GM10248 (cell line): Measurements from ENCODE around the gene PPFIA1.
"Not testable (repeated sequence)": the region's sequence is repeated elsewhere in the genome, so short reads cannot be mapped to it uniquely, and the experiment has no call there.

Source experiments
- CTCF ChIA-PET: fragments of 300-600 bp; sonication (Branson Sonifier 250); formaldehyde crosslinking; extraction: SDS; loops from one replicate; lab custom pipeline; 2021; ENCODE audit warnings: antibody characterized with exemption; lab: Yijun Ruan, JAX
- POLR2A ChIA-PET: fragments of 350-650 bp; sonication (Branson Sonifier 250); formaldehyde crosslinking; extraction: SDS; loops from one replicate; lab custom pipeline; 2020; ENCODE audit warnings: antibody characterized with exemption; lab: Yijun Ruan, JAX
- DNase-seq: peaks from one replicate; pipeline ENCODE4 v3.0.0; 2012; ENCODE audit errors: extremely low spot score
- TF ChIP-seq, protein P1 (sequence below): IDR thresholded peaks from 2 replicates; pipeline ENCODE4 v1.5.1; 2012; ENCODE audit warnings: mild to moderate bottlenecking, low read depth; ENCODE audit errors: extremely low read depth, missing control alignments, control extremely low read depth

Gene PPFIA1

DNA sequence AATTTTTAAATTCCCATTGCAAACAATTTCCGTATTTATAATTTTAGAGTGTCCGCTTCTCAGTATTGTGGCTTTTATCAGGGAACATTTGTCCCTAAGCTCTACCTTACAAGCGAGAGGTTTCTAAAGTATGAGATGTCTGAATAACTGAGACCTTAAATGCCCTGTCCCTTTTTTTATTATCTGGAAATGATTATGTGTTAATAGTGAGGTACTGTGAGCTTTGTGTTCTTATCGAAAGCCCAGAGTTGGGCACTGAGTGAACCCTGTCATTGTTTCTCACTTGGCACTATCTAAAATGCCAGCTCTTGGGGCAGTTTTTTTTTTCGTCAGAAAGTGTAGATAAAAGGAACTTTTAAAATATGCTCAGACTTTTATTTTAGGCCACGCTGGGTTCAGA, 137.3 kb downstream of the PPFIA1 start:
- ChIA-PET POLR2A (no interaction called here), CTCF (interaction anchor here (0.9 to 1.4 kb wide), 2 partner anchors 10 to 47 kb away, joined by 3 to 4 read pairs; no protein-coding TSS in a partner anchor)
- TF ChIP-seq, protein P1, sequence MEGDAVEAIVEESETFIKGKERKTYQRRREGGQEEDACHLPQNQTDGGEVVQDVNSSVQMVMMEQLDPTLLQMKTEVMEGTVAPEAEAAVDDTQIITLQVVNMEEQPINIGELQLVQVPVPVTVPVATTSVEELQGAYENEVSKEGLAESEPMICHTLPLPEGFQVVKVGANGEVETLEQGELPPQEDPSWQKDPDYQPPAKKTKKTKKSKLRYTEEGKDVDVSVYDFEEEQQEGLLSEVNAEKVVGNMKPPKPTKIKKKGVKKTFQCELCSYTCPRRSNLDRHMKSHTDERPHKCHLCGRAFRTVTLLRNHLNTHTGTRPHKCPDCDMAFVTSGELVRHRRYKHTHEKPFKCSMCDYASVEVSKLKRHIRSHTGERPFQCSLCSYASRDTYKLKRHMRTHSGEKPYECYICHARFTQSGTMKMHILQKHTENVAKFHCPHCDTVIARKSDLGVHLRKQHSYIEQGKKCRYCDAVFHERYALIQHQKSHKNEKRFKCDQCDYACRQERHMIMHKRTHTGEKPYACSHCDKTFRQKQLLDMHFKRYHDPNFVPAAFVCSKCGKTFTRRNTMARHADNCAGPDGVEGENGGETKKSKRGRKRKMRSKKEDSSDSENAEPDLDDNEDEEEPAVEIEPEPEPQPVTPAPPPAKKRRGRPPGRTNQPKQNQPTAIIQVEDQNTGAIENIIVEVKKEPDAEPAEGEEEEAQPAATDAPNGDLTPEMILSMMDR: no peak
- DNase-seq: no peak

DNA sequence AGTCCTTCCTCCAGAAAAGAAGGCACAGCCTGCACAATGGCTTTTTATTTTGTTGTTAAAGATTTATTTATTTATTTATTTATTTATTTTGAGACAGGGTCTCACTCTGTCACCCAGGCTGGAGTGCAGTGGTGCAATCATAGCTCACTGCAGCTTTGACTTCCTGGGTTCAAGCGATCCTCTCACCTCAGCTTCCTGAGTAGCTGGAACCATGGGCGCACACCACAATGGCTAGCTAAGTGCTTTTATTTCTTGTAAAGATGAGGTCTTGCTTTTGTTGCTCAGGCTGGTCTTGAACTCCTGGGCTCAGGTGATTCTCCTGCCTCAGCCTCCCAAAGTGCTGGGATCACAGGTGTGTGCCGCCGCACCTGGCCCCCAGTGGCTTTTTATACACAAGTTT, 137.8 kb downstream of the PPFIA1 start:
- CTCF ChIA-PET: interaction anchor here (0.9 to 1.4 kb wide), 2 partner anchors 9 to 46 kb away, joined by 3 to 4 read pairs; no protein-coding TSS in a partner anchor
- DNase-seq, POLR2A ChIA-PET: not testable (repeated sequence)

DNA sequence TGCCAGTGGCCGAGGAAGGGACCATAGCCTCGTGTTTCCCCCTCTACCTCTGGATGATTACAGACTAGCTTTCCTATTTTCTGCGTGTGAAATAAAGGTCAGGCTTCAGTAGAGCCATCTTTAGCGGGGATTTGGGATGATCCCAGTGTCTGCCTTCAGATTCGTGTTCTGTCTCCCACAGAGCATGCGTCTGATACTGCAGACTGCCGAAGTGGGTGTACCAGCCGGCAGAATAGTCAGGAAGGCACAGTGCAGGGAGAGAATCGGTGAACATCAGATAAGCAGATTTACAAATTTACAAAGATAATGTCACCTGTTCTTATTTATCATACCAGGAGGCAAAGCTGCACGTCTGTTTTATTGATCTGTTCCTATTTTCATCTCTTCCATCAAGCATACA, 138.9 kb downstream of the PPFIA1 start:
- ChIA-PET CTCF (interaction anchor here (0.7 to 1.2 kb wide), 2 partner anchors 9 to 11 kb away, joined by 3 read pairs; partner anchors contain the start of gene CTTN), POLR2A (no interaction called here)
- no peak for DNase-seq
- TF ChIP-seq, protein P1: no peak

DNA sequence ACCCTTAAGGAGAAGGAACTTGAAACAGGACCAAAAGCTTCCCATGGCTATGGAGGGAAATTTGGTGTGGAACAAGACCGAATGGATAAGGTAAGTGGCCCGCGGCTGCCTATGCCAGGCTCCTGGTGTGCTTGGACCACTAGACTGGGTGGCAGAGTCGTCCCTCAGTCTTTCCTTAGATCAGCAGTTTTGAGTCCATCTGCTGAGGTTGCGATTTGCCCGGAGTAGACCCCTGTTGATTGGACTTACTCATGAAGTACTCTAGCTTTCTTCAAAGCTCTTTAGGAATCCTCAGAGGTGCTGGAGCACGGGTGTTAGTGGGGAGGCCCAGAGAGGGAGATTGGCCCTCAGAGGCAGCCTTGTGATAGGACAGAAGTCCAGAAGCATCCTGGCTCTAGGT, 139.4 kb downstream of the PPFIA1 start:
- DNase-seq: no peak
- POLR2A ChIA-PET: no interaction called here
- CTCF ChIA-PET: interaction anchor here (0.7 to 1.2 kb wide), 2 partner anchors 9 to 11 kb away, joined by 3 read pairs; partner anchors contain the start of gene CTTN
- TF ChIP-seq, protein P1: no peak

DNA sequence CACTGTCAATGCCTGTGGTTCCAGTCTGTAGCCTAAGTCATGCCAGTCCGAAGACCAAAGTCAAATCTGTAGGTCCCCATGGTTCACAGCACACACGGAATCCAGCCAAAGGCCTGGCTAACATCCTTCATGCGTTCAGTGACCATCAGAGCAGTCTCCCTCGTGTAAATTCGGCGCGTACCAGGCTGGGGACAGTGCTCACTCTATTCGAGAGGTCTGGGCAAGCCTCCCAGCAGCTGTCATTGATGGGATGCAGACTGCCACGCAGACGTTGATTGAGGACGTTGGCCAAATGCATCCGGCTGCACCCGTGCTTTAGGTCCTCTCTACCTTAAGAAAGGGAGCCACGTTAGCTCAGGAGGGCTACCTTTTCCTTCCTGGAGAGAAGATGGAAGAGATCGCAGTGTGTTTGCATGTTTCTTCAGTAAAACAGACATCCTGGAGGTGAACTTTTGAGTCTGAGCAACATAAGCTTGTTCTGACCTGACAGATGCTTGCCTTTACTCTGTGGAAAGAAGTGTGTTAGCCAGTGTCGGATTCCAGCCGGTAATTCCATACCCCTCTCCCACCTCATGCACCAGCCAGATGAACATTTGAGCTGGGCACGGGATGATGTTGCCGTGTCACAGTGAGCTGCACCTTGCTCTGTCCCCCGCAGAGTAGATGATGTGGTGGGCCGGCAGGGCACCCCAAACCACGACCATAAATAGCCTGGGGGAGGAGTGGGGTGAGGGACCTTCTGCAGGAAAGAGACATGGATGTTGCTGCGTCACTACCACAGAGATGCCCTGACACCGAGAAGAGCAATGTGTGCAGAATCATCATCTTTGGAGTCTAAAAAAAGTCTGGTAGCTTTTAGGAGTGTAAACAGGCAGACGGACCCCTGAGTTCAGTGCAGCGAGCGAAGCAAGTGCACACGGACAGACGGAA, 140.1 kb downstream of the PPFIA1 start:
- DNase-seq: no peak
- ChIA-PET POLR2A (no interaction called here), CTCF (interaction anchor here (1.2 kb wide), 1 partner anchor 12 kb away, joined by 3 read pairs; the partner anchor contains the start of gene CTTN)
- TF ChIP-seq, protein P1: no peak

DNA sequence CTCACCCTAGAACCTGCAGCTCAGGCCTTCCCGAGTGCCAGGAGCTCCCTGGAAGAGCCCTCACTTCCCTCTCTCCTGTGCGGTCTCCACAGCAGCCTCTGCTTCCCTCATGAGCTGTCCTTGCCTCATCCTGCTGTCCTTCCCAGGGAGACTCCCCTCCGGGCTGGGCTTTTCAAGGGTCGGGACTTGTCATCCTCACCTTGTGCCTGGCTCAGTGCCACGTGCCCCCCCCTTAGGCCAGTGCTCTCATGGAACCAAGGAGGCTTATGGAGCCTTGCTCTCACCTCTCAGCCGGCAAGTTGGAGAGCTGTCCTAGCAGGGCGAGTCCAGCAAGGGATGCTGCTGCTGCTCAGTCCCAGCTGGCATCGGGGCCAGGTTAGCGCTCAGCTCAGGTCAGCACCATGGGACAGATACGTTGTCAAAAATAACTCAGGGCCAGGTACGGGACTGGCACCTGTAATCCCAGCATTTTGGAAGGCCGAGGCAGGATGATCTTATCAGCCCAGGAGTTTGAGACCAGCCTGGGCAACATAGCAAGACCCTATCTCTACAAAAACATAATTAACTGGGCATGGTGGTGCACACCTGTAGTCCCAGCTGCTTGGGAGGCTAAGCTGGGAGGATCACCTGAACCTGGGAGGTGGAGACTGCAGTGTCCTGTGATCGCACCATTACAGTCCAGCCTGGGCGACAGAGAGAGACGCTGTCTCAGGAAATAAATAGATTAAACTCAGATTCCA, 141.4 kb downstream of the PPFIA1 start:
- TF ChIP-seq, protein P1: no peak
- no peak for DNase-seq
- ChIA-PET POLR2A (no interaction called here), CTCF (interaction anchor here (0.8 kb wide), 1 partner anchor 12 kb away, joined by 3 read pairs; no protein-coding TSS in a partner anchor)
